ENCODE results near the gene TMEM38A. TPM values are rescaled to one million over a fixed set of nuclear protein-coding genes. Genes with fewer than 3 reads are reported as not detected.
"Not testable (repeated sequence)": the region's sequence is repeated elsewhere in the genome, so short reads cannot be mapped to it uniquely, and the experiment has no call there.

TMEM38A gene
- total RNA-seq, 1 donor from 2014 or later: 0.36 TPM

DNA sequence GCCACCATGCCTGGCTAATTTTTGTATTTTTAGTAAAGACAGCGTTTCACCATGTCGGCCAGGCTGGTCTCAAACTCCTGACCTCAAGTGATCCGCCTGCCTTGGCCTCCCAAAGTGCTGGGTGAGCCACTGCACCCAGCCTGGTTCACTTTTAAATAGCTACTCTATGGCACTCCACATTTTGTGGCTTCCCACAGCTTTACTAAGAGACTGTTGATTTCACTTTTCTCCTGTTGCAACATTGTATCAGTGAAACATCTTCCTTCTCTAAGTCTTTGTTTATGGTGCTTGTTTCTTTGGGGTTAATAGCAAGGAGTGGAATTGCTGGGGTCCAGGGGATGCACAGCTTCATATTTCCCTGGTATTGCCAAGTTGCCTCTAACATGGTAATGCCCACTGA is 12.3 kb downstream of the TMEM38A start:
- Mint-ChIP-seq H3K36me3 (no peaks in the 10 kb centered on the region), H3K9me3 (no peaks in the 10 kb centered on the region), H3K4me1 (no peaks in the 10 kb centered on the region), H3K27ac (no peak overlapping the region), H3K27me3 (ENCODE audit: insufficient read depth, low read depth) (peaks cover 4% of the 10 kb centered on the region), H3K4me3 (no peak overlapping the region)
- H3K27me3 ChIP-seq: no peaks in the 10 kb centered on the region
- H3K79me2 ChIP-seq (ENCODE audit: low read depth): no peaks in the 10 kb centered on the region
- no peak overlapping the region for H3K27ac ChIP-seq
- no peaks in the 10 kb centered on the region for H4K20me1 ChIP-seq (ENCODE audit: low read depth)
- H3K9me3 ChIP-seq (ENCODE audit: low read depth): no peaks in the 10 kb centered on the region
- TF ChIP-seq EZH2 (IDR thresholded peaks at IDR 0.05) (no peak), EZH2phosphoT487 (IDR thresholded peaks at IDR 0.05) (no peak), CTCF (IDR thresholded peaks at IDR 0.05) (no peak)
- H2AFZ ChIP-seq (replicated peaks): no peak overlapping the region
- no peak overlapping the region for H3K9ac ChIP-seq
- no peak overlapping the region for H3K4me2 ChIP-seq
- H3K4me1 ChIP-seq: no peaks in the 10 kb centered on the region
- H3K36me3 ChIP-seq: no peaks in the 10 kb centered on the region
- DNase-seq (ENCODE audit: low spot score): no peak
- no peaks in the 10 kb centered on the region for H3F3A ChIP-seq (ENCODE audit: low read depth)
- no peak overlapping the region for H3K4me3 ChIP-seq

- not testable (repeated sequence) for H3K4me1 ChIP-seq; H3K79me2 ChIP-seq (ENCODE audit: low read depth); H3F3A ChIP-seq (ENCODE audit: low read depth); H3K27ac Mint-ChIP-seq; H3K27me3 Mint-ChIP-seq (ENCODE audit: insufficient read depth, low read depth); H3K4me1 Mint-ChIP-seq; H4K20me1 ChIP-seq (ENCODE audit: low read depth); DNase-seq (ENCODE audit: low spot score); H3K4me2 ChIP-seq; H3K27ac ChIP-seq; H3K9me3 ChIP-seq (ENCODE audit: low read depth); H3K27me3 ChIP-seq; H3K4me3 ChIP-seq; H3K36me3 ChIP-seq; H3K36me3 Mint-ChIP-seq; H3K9ac ChIP-seq; H2AFZ ChIP-seq (replicated peaks); H3K9me3 Mint-ChIP-seq; H3K4me3 Mint-ChIP-seq
Observed at GRCh38 chr19:16673839-16674238, 12.9 kb downstream of the TMEM38A start.

- Histone ChIP-seq H3K9me3 (ENCODE audit: low read depth) (no peaks in the 10 kb centered on the region), H4K20me1 (ENCODE audit: low read depth) (no peaks in the 10 kb centered on the region), H3K79me2 (ENCODE audit: low read depth) (no peaks in the 10 kb centered on the region), H3K9ac (no peak overlapping the region), H3K4me2 (no peak overlapping the region), H3K4me1 (no peaks in the 10 kb centered on the region), H3K27ac (no peak overlapping the region), H2AFZ (replicated peaks) (no peak overlapping the region), H3K36me3 (no peaks in the 10 kb centered on the region), H3F3A (ENCODE audit: low read depth) (no peaks in the 10 kb centered on the region), H3K4me3 (no peak overlapping the region), H3K27me3 (no peaks in the 10 kb centered on the region)
- Mint-ChIP-seq H3K4me3 (no peak overlapping the region), H3K27ac (no peak overlapping the region), H3K4me1 (no peaks in the 10 kb centered on the region), H3K36me3 (peaks cover 5% of the 10 kb centered on the region), H3K9me3 (no peaks in the 10 kb centered on the region), H3K27me3 (ENCODE audit: insufficient read depth, low read depth) (peaks cover 4% of the 10 kb centered on the region)
- no peak for TF ChIP-seq CTCF (IDR thresholded peaks at IDR 0.05)
- TF ChIP-seq EZH2phosphoT487 (IDR thresholded peaks at IDR 0.05): no peak
- DNase-seq (ENCODE audit: low spot score): no peak
Observed at GRCh38 chr19:16676101-16676798, 15.3 kb downstream of the TMEM38A start.

GRCh38 chr19:16677055-16677454 is 16.1 kb downstream of the TMEM38A start:
- Histone ChIP-seq H2AFZ (replicated peaks) (no peak overlapping the region), H3K4me3 (no peak overlapping the region), H3K27ac (no peak overlapping the region), H3K9ac (no peak overlapping the region), H3K79me2 (ENCODE audit: low read depth) (no peaks in the 10 kb centered on the region), H3F3A (ENCODE audit: low read depth) (no peaks in the 10 kb centered on the region), H3K9me3 (ENCODE audit: low read depth) (no peaks in the 10 kb centered on the region), H3K27me3 (no peaks in the 10 kb centered on the region), H3K4me2 (no peak overlapping the region), H3K36me3 (no peaks in the 10 kb centered on the region), H4K20me1 (ENCODE audit: low read depth) (no peaks in the 10 kb centered on the region), H3K4me1 (no peaks in the 10 kb centered on the region)
- peaks cover 6% of the 10 kb centered on the region for H3K36me3 Mint-ChIP-seq
- TF ChIP-seq EZH2phosphoT487 (IDR thresholded peaks at IDR 0.05): no peak
- no peak for TF ChIP-seq CTCF (IDR thresholded peaks at IDR 0.05)
- TF ChIP-seq EZH2 (IDR thresholded peaks at IDR 0.05): no peak
- no peak overlapping the region for H3K27ac Mint-ChIP-seq
- H3K9me3 Mint-ChIP-seq: peaks cover 2% of the 10 kb centered on the region
- H3K4me3 Mint-ChIP-seq: no peak overlapping the region
- no peaks in the 10 kb centered on the region for H3K4me1 Mint-ChIP-seq
- DNase-seq (ENCODE audit: low spot score): no peak
- no peaks in the 10 kb centered on the region for H3K27me3 Mint-ChIP-seq (ENCODE audit: insufficient read depth, low read depth)
